LNCAP (cell line): ENCODE measurements around the gene DCAKD.

Experiments
- CTCF ChIP-seq: fragments of 450-650 bp; IDR thresholded peaks from 2 replicates; pipeline ENCODE4 v1.5.1; 2017; ENCODE audit warnings: mild to moderate bottlenecking

The DCAKD gene

GRCh38 chr17:45092911-45093430 lies 41.5 kb upstream of the DCAKD start:
- no peak for TF ChIP-seq CTCF

GRCh38 chr17:45091778-45092425 lies 40.5 kb upstream of the DCAKD start:
- no peak for TF ChIP-seq CTCF

- TF ChIP-seq CTCF = no peak
Measured at GRCh38 chr17:45090711-45091110, 39.3 kb upstream of the DCAKD start.

- no peak for TF ChIP-seq CTCF
Measured at GRCh38 chr17:45088741-45089140, 37.3 kb upstream of the DCAKD start.

GRCh38 chr17:45087978-45088377 lies 36.5 kb upstream of the DCAKD start:
- no peak for TF ChIP-seq CTCF

- no peak for TF ChIP-seq CTCF
Measured at GRCh38 chr17:45087504-45087975, 36.1 kb upstream of the DCAKD start.

- no peak for TF ChIP-seq CTCF
Measured at GRCh38 chr17:45086865-45087503, 35.6 kb upstream of the DCAKD start.
